HepG2 (cell line): ENCODE data around the gene NIN. TPM values are rescaled to one million over a fixed set of nuclear protein-coding genes. Genes with fewer than 3 reads are reported as not detected.
A peak's percentile ranks its signal among the peaks of the same experiment; 100 is the strongest.

Experiments used
- ATAC-seq: fragments of 200-7000 bp; cut with Tn5 transposase; 3 replicates; pipeline ENCODE4 v1.9.1; 2020; ENCODE audit warnings: mild to moderate bottlenecking, moderate library complexity
- BruUV-seq: library from RNA; stranded (reverse); fragments of 400-500 nt; replicated peaks from 2 replicates; lab custom pipeline; 2021; lab: Mats Ljungman, UMichigan
- CTCF ChIA-PET: fragments of 300-600 bp; formaldehyde crosslinking; extraction: SDS; loops from one replicate; lab custom pipeline; 2021; ENCODE audit warnings: low total read pairs, inconsistent platforms, low intra/inter-chr PET ratio; lab: Yijun Ruan, JAX
- POLR2A ChIA-PET: fragments of 350-600 bp; sonication (Branson Sonifier 250); formaldehyde crosslinking; loops from one replicate; lab custom pipeline; 2020; ENCODE audit warnings: antibody characterized with exemption, inconsistent platforms; lab: Yijun Ruan, JAX
- DNase-seq: peaks from one replicate; pipeline ENCODE4 v3.0.0-alpha.2; 2015; ENCODE audit warnings: low spot score
- FAIRE-seq: peaks from 3 replicates; lab custom pipeline; 2011; peaks lifted over from hg19 to GRCh38; lab: Jason Lieb, UNC
- H2AFZ ChIP-seq: one replicate; pipeline ENCODE4 v1.6.1; 2011; ENCODE audit warnings: low read length, inconsistent platforms
- H3K27ac ChIP-seq: fragments of 300-600 bp; 3 replicates; pipeline ENCODE4 v1.8.0; 2011; ENCODE audit warnings: mixed run types, mild to moderate bottlenecking, mixed read lengths, low read length, inconsistent platforms; ENCODE audit not compliant: insufficient read depth; ENCODE audit errors: extremely low read length
- H3K27me3 ChIP-seq, 2 experiments: fragments of 200-600 bp in 1 of 2; 2 replicates in 1 of 2; 3 replicates in 1 of 2; pipeline versions ENCODE4 v1.6.0 to v1.8.0; 2011; ENCODE audit warnings: low read length in 2 of 2, mild to moderate bottlenecking in 2 of 2, moderate library complexity in 2 of 2, inconsistent platforms in 1 of 2; ENCODE audit not compliant: insufficient read depth in 2 of 2, control insufficient read depth in 1 of 2
- H3K36me3 ChIP-seq, 2 experiments: fragments of 200-600 bp in 1 of 2; replicated peaks in 1 of 2; 2 replicates in 1 of 2; 3 replicates in 1 of 2; pipeline versions ENCODE4 v1.5.1 to v1.8.0; 2011; ENCODE audit warnings: low read length in 2 of 2, inconsistent platforms in 1 of 2; ENCODE audit not compliant: insufficient read depth in 2 of 2, control insufficient read depth in 1 of 2
- H3K4me1 ChIP-seq: 2 replicates; pipeline ENCODE4 v1.5.1; 2012; ENCODE audit warnings: low read length, inconsistent platforms; ENCODE audit not compliant: insufficient read depth
- H3K4me2 ChIP-seq: 2 replicates; pipeline ENCODE4 v1.6.0; 2011; ENCODE audit warnings: low read depth, low read length, inconsistent platforms
- H3K4me3 ChIP-seq, 3 experiments: fragments of 200-600 bp in 1 of 3; sonication (generic), shearing (Covaris generic) in 1 of 3; replicated peaks in 1 of 3; 2 replicates each; pipeline ENCODE4 v1.5.1; 2011 to 2016; ENCODE audit warnings: low read length in 3 of 3, inconsistent platforms in 2 of 3, low read depth in 2 of 3, mild to moderate bottlenecking in 2 of 3, control low read depth in 1 of 3, mixed read lengths in 1 of 3; ENCODE audit not compliant: insufficient read depth in 1 of 3
- H3K79me2 ChIP-seq: one replicate; pipeline ENCODE4 v1.6.1; 2011; ENCODE audit warnings: low read length, inconsistent platforms; ENCODE audit not compliant: insufficient read depth
- H3K9ac ChIP-seq: 2 replicates; pipeline ENCODE4 v1.6.0; 2011; ENCODE audit warnings: mild to moderate bottlenecking, low read depth, low read length, inconsistent platforms; ENCODE audit not compliant: insufficient read depth
- H3K9me3 ChIP-seq: 2 replicates; pipeline ENCODE4 v1.5.1; 2012; ENCODE audit warnings: mild to moderate bottlenecking, low read length
- H4K20me1 ChIP-seq: 2 replicates; pipeline ENCODE4 v1.6.0; 2011; ENCODE audit warnings: inconsistent platforms, mild to moderate bottlenecking, low read length, moderate library complexity; ENCODE audit not compliant: insufficient read depth
- EED ChIP-seq: sonication (generic); formaldehyde crosslinking; IDR thresholded peaks from 2 replicates; pipeline ENCODE4 v1.5.0; 2020; ENCODE audit warnings: mild to moderate bottlenecking, missing genetic modification reagents
- KDM6A ChIP-seq: IDR thresholded peaks from 2 replicates; pipeline ENCODE4 v1.6.1; 2016; ENCODE audit warnings: low read depth
- RAD21 ChIP-seq: fragments of 450-650 bp; formaldehyde crosslinking; IDR thresholded peaks from 2 replicates; pipeline ENCODE4 v1.5.0; 2020; ENCODE audit warnings: mild to moderate bottlenecking
- STAG1 ChIP-seq: sonication (generic); formaldehyde crosslinking; IDR thresholded peaks from 2 replicates; pipeline ENCODE4 v1.4.0; 2020; ENCODE audit warnings: missing genetic modification reagents
- ZBTB3 ChIP-seq: sonication (generic); formaldehyde crosslinking; IDR thresholded peaks from 2 replicates; pipeline ENCODE4 v1.4.0; 2020; ENCODE audit warnings: low read depth, mild to moderate bottlenecking, moderate library complexity, missing genetic modification reagents, borderline replicate concordance
- ZEB1 ChIP-seq: IDR thresholded peaks from 2 replicates; pipeline ENCODE4 v1.6.1; 2012; ENCODE audit warnings: mild to moderate bottlenecking, low read depth, inconsistent platforms; ENCODE audit not compliant: insufficient replicate concordance
- ZMYM4 ChIP-seq: sonication (generic); formaldehyde crosslinking; IDR thresholded peaks from 2 replicates; pipeline ENCODE4 v1.8.1; 2023; ENCODE audit warnings: mild to moderate bottlenecking, missing genetic modification reagents
- ZNF639 ChIP-seq: conservative IDR thresholded peaks from 2 replicates; pipeline ENCODE4 v1.6.1; 2018; ENCODE audit warnings: missing genetic modification reagents
- ZNF891 ChIP-seq: sonication (generic); formaldehyde crosslinking; IDR thresholded peaks from 2 replicates; pipeline ENCODE4 v1.5.0; 2020; ENCODE audit warnings: mild to moderate bottlenecking, missing genetic modification reagents
- in situ Hi-C: cut with HindIII; loops from 2 replicates; pipeline ENCODE4 v1.10.0; 2017; ENCODE audit warnings: low pct_unique_long_range_greater_than_20kb; ENCODE audit not compliant: extremely low pct_ligation_motif_present
- intact Hi-C: fragments of 100-400 bp; cut with micrococcal nuclease; formaldehyde crosslinking; loops from one replicate; pipeline ENCODE4 v1.10.0; 2022; ENCODE audit not compliant: unreplicated experiment
- polyA plus RNA-seq, 8 experiments: library from polyadenylated mRNA; depleted of rRNA in 3 of 8; stranded (reverse) in 7 of 8; unstranded in 1 of 8; fragments of >200 nt; fragmentation: Illumina TruSeq in 4 of 8; extraction: Trizol in 4 of 8; gene quantifications; 2 replicates each; pipeline versions ENCODE4 v1.2.1 to v1.2.3, GENCODE V29; 2011 to 2016; ENCODE audit warnings: low read depth in 4 of 8, missing spikeins in 1 of 8, mixed read lengths in 1 of 8; ENCODE audit not compliant: insufficient read depth in 1 of 8
- total RNA-seq, 5 experiments: library from RNA; depleted of rRNA; stranded (reverse); fragments of >200 nt; fragmentation: Illumina TruSeq; extraction: Trizol; gene quantifications; 2 replicates each; pipeline ENCODE4 v1.2.3, GENCODE V29; 2016; ENCODE audit warnings: low read depth in 1 of 5
- TF ChIP-seq, protein P1 (sequence below): sonication (generic); formaldehyde crosslinking; IDR thresholded peaks from 2 replicates; pipeline ENCODE4 v1.5.0; 2020; ENCODE audit warnings: mild to moderate bottlenecking, missing genetic modification reagents, moderate library complexity
- TF ChIP-seq, protein P2 (sequence below): sonication (generic); formaldehyde crosslinking; IDR thresholded peaks from 2 replicates; pipeline ENCODE4 v1.4.0; 2020; ENCODE audit warnings: mild to moderate bottlenecking, missing genetic modification reagents

NIN gene
- total and polyA plus RNA-seq, 2 of the 13 experiments (the other 11 are each of a cell fraction or from before 2014, with no cell fraction given), result 2.8 to 9.7 TPM

GRCh38 chr14:50688875-50689274 is 142.1 kb downstream of the NIN start (continued):
- TF ChIP-seq ZEB1 (no peak), STAG1 (peak; percentile 62), ZBTB3 (CRISPR knock-in tag) (no peak), RAD21 (CRISPR knock-in tag) (0 out of 2 replicates have a peak, but pooled peaks have one; percentile 23)
- TF ChIP-seq, protein P1, sequence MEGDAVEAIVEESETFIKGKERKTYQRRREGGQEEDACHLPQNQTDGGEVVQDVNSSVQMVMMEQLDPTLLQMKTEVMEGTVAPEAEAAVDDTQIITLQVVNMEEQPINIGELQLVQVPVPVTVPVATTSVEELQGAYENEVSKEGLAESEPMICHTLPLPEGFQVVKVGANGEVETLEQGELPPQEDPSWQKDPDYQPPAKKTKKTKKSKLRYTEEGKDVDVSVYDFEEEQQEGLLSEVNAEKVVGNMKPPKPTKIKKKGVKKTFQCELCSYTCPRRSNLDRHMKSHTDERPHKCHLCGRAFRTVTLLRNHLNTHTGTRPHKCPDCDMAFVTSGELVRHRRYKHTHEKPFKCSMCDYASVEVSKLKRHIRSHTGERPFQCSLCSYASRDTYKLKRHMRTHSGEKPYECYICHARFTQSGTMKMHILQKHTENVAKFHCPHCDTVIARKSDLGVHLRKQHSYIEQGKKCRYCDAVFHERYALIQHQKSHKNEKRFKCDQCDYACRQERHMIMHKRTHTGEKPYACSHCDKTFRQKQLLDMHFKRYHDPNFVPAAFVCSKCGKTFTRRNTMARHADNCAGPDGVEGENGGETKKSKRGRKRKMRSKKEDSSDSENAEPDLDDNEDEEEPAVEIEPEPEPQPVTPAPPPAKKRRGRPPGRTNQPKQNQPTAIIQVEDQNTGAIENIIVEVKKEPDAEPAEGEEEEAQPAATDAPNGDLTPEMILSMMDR, result peak; percentile 68

DNA sequence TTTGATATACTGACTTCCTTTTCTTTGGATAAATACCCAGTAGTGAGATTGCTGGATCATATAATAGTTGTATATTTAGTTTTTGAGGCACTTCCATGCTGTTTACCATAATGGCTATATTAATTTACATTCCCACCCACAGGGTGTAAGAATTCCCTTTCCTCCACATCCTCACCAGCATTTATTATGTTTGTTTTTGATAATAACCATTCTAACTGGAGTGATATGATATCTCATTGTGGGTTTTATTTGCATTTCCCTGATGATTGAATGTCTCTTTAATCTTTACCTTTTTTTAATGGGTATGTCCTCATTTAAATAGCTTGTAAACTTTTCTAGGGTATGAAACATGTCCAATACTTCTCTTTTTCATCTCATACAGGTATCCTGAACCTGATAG is 151.3 kb downstream of the NIN start:
- Histone ChIP-seq H3K4me3 (no peak overlapping the region), H3K27me3 (peaks cover 1 to 11% of the 10 kb centered on the region in 2 experiments; a peak in 2 of 5 replicates), H2AFZ (no peak overlapping the region), H3K4me2 (no peak overlapping the region), H3K27ac (no peak overlapping the region), H4K20me1 (no peaks in the 10 kb centered on the region), H3K9ac (no peak overlapping the region), H3K36me3 (no peaks in the 10 kb centered on the region), H3K4me1 (peaks cover 16% of the 10 kb centered on the region), H3K79me2 (no peaks in the 10 kb centered on the region), H3K9me3 (no peaks in the 10 kb centered on the region)
- intact Hi-C loops, result no loop called here
- FAIRE-seq, result no peak
- ChIA-PET POLR2A (no interaction called here), CTCF (no interaction called here)
- in situ Hi-C loops, result no loop called here
- BruUV-seq, result no TSS peak
- TF ChIP-seq ZMYM4 (CRISPR knock-in tag), result no peak
- TF ChIP-seq EED (CRISPR knock-in tag), result no peak
- no peak for TF ChIP-seq ZNF639 (CRISPR knock-in tag)
- no peak for TF ChIP-seq ZNF891
- TF ChIP-seq, protein P2, sequence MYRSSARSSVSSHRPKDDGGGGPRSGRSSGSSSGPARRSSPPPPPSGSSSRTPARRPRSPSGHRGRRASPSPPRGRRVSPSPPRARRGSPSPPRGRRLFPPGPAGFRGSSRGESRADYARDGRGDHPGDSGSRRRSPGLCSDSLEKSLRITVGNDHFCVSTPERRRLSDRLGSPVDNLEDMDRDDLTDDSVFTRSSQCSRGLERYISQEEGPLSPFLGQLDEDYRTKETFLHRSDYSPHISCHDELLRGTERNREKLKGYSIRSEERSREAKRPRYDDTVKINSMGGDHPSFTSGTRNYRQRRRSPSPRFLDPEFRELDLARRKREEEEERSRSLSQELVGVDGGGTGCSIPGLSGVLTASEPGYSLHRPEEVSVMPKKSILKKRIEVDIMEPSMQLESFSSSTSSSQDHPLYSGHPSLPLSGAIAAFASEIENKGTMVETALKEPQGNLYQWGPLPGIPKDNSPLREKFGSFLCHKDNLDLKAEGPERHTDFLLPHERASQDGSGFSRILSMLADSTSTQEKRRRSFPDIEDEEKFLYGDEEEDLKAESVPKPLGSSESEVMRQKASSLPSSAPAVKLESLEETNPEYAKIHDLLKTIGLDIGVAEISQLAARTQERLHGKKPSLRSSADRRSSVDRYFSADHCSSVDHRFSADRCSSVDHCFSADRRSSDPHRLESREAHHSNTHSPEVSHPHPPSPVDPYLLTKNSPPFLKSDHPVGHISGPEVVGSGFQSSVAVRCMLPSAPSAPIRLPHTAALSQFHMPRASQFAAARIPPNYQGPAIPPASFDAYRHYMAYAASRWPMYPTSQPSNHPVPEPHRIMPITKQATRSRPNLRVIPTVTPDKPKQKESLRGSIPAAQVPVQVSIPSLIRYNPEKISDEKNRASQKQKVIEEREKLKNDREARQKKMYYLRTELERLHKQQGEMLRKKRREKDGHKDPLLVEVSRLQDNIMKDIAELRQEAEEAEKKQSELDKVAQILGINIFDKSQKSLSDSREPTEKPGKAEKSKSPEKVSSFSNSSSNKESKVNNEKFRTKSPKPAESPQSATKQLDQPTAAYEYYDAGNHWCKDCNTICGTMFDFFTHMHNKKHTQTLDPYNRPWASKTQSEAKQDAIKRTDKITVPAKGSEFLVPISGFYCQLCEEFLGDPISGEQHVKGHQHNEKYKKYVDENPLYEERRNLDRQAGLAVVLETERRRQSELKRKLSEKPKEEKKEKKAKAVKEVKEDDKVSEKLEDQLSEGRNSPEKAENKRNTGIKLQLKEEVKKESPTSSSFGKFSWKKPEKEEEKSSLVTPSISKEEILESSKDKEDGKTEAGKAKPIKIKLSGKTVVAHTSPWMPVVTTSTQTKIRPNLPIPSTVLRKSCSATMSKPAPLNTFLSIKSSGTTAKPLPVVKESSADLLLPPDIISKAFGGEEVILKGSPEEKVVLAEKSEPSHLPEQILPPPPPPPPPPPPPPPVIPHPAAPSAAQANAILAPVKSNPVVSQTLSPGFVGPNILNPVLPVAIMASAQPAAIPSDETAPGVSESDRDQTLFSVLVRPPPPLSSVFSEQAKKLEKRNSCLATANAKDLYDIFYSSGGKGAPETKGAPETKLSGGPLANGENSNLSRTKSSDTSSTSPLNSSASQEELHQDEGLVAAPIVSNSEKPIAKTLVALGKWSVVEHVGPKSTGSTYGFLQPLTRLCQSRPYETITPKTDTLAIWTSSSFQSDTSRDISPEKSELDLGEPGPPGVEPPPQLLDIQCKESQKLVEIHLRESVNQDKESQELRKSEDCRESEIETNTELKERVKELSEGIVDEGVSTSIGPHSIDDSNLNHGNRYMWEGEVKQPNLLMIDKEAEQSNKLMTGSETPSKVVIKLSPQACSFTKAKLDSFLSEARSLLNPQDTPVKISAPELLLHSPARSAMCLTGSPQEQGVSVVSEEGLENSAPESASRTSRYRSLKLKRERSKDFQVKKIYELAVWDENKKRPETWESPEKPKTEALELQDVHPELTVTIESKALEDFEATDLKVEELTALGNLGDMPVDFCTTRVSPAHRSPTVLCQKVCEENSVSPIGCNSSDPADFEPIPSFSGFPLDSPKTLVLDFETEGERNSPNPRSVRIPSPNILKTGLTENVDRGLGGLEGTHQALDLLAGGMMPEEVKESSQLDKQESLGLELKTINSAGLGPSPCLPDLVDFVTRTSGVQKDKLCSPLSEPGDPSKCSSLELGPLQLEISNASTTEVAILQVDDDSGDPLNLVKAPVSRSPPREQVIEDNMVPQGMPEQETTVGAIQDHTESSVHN (CRISPR knock-in tag), result no peak
- no peak for TF ChIP-seq KDM6A (CRISPR knock-in tag)
- ATAC-seq, result no peak
- DNase-seq, result no peak
